A549 (cell line): ENCODE results near the gene KLHL1.

ENCODE experiments used
- CBX8 ChIP-seq: fragments of 200-600 bp; sonication (generic); IDR thresholded peaks from 2 replicates; pipeline ENCODE4 v1.6.1; 2016
- CEBPB ChIP-seq, 2 experiments: fragments of >200 bp in 1 of 2; sonication (Bioruptor Twin) in 1 of 2; formaldehyde crosslinking in 1 of 2; IDR thresholded peaks; 2 replicates each; pipeline ENCODE4 v1.6.1; 2012 to 2016
- CTCF ChIP-seq: fragments of >200 bp; sonication (Bioruptor Twin); formaldehyde crosslinking; IDR thresholded peaks from 3 replicates; pipeline ENCODE4 v1.5.1; 2016
- HDAC2 ChIP-seq: fragments of 200-600 bp; sonication (generic); IDR thresholded peaks from 2 replicates; pipeline ENCODE4 v1.6.1; 2016
- MAFK ChIP-seq: fragments of 450-650 bp; IDR thresholded peaks from 2 replicates; pipeline ENCODE4 v1.6.1; 2014; ENCODE audit not compliant: partially characterized antibody
- PHF8 ChIP-seq: fragments of 200-600 bp; sonication (generic); IDR thresholded peaks from 2 replicates; pipeline ENCODE4 v1.6.1; 2016; ENCODE audit warnings: low read depth, mild to moderate bottlenecking, antibody characterized with exemption, moderate library complexity, borderline replicate concordance
- POLR2A ChIP-seq: IDR thresholded peaks from 2 replicates; pipeline ENCODE4 v1.6.1; 2012; ENCODE audit warnings: mild to moderate bottlenecking, low read length
- RCOR1 ChIP-seq: fragments of 150-350 bp; IDR thresholded peaks from 2 replicates; pipeline ENCODE4 v1.6.1; 2014; ENCODE audit warnings: antibody characterized with exemption, low read length, low read depth
- RNF2 ChIP-seq: fragments of 200-600 bp; sonication (generic); IDR thresholded peaks from 2 replicates; pipeline ENCODE4 v1.6.1; 2016; ENCODE audit warnings: low read depth, mild to moderate bottlenecking, antibody characterized with exemption, moderate library complexity, borderline replicate concordance
- SMC3 ChIP-seq: fragments of >200 bp; sonication (Bioruptor Twin); formaldehyde crosslinking; IDR thresholded peaks from 3 replicates; pipeline ENCODE4 v1.6.1; 2018; ENCODE audit warnings: inconsistent platforms

- TF ChIP-seq CEBPB (IDR thresholded peaks at IDR 0.05) (no peak), CTCF (no peak), PHF8 (no peak), HDAC2 (no peak), RCOR1 (no peak), POLR2A (no peak), RNF2 (no peak), CBX8 (no peak), MAFK (no peak), SMC3 (no peak)
Measured at GRCh38 chr13:69928262-69928661, 180.0 kb downstream of the KLHL1 start.
